D341Med (cell line): Measurements from ENCODE around the gene RHOT1.

Source experiments
- DNase-seq: peaks from one replicate; pipeline ENCODE4 v3.0.0; 2012; ENCODE audit warnings: low spot score

RHOT1 gene

DNA sequence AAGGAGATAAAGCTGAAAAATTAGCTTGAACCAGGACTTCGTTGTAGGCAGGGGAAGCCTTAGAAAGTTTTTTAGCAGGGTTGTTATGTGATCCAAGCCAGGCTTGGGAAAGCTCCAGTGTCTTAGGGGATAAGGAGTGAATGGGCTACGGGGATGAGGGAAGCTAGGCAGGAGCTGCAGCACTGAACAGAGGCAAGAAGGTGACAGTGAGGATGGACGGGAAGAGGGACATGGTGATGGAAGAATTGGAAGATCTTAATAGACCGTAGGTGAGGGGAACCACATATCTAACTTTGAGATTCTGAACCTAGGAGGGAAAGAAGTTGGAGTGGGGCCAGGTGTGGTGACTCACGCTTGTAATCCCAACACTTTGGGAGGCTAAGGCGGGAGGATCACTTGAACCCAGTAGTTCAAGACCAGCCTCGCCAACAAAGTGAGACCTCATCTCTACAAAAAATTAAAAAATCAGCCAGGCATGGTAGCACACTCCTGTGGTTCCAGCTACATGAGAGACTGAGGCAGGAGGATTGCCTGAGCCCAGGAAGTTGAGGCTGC lies 126.5 kb downstream of the RHOT1 start:
- no peak for DNase-seq

- DNase-seq = peak; percentile 63
Observed at GRCh38 chr17:32269377-32269776, 127.1 kb downstream of the RHOT1 start.

- DNase-seq = no peak
Observed at GRCh38 chr17:32271844-32272243, 129.5 kb downstream of the RHOT1 start.

DNA sequence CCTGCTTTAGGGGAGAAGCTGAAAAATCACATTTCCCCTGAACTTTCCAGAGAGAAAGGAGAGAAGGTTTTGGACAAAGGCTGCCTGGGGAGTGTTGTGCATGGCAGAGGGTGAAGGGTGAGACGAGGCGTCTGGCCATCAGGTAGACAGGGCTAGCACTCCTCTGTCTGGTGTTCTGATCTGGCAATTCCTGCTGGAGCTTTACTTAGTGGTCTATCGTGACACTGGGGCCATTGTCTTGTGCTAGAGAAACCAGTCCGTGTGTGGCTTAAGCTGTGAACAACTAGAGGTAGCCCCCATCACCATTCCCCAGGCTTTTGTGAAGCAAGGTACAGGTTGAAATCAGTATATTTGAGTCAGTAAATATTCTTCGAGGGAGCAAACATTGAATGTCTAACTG lies 131.8 kb downstream of the RHOT1 start:
- no peak for DNase-seq

DNA sequence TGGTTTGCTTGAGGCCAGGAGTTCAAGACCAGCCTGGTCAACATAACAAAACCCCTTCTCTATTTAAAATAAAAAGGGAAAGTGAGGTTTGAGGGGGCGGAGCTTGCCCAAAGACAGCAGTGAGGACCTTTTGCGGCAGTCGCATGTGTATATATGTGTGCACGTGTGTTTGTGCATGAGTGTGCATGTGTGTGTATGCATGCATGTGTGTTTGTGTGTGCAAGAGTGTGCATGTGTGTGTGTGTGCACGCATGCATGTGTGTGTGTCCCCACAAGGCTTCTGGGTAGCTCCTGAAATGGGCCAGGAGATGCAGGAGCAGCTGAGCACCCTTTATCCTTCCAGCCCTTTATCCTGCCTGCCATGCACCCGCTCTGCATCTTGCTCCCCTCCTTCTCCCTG lies 132.3 kb downstream of the RHOT1 start:
- no peak for DNase-seq
